ENCODE results near the gene CYP2D6.
"Not testable (repeated sequence)": the region's sequence is repeated elsewhere in the genome, so short reads cannot be mapped to it uniquely, and the experiment has no call there.

Gene CYP2D6

DNA sequence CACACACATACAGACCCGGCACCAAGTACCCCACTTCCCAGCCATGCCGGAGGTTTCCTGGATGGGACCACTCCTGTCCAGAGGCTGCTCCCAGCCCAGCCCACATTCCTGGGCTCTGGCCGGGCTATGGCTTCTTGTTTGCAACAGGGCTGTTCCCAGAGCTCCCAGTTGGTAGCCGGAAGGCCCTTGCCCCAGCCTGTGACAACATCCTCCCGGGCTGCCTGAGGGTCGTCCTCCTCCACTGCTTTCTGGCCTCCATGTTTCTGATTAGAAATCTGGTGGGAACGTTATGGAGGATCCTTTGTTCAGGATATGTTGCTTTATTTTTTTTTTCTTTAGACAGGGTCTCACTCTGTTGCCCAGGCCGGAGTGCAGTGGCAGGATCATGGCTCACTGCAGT lies 952 bp upstream of the CYP2D6 start:
- no peak for DNase-seq

DNA sequence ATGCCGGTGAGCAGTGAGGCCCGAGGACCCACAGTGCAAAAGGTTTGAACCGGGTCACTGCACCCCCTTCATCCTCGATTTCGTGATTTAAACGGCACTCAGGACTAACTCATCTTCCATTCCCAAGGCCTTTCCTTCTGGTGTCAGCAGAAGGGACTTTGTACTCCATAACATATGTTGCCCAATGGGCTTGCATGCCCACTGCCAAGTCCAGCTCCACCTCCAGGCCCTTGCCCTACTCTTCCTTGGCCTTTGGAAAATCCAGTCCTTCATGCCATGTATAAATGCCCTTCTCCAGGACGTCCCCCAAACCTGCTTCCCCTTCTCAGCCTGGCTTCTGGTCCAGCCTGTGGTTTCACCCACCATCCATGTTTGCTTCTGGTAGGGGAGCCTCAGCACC lies 428 bp downstream of the CYP2D6 start:
- H3K27ac ChIP-seq; H3K36me3 ChIP-seq; H3K4me1 ChIP-seq; H3K27me3 ChIP-seq; DNase-seq; H3K9me3 ChIP-seq; intact Hi-C loops (cut with DNase I; ENCODE audit: low total_unique reads); H3K4me3 ChIP-seq: not testable (repeated sequence)

More for the DNA sequence above, 952 bp upstream of the CYP2D6 start:
- H3K4me1 ChIP-seq, result no peaks in the 10 kb centered on the region
- H3K4me3 ChIP-seq, result no peak overlapping the region
- intact Hi-C loops (cut with DNase I; ENCODE audit: low total_unique reads), result no loop called here
- H3K27ac ChIP-seq, result no peak overlapping the region
- H3K27me3 ChIP-seq, result peaks cover 0 to 2% of the 10 kb centered on the region in 2 donors
- H3K9me3 ChIP-seq, result peaks cover 0 to 5% (median 0%) of the 10 kb centered on the region in 3 donors
- TF ChIP-seq, protein P1, sequence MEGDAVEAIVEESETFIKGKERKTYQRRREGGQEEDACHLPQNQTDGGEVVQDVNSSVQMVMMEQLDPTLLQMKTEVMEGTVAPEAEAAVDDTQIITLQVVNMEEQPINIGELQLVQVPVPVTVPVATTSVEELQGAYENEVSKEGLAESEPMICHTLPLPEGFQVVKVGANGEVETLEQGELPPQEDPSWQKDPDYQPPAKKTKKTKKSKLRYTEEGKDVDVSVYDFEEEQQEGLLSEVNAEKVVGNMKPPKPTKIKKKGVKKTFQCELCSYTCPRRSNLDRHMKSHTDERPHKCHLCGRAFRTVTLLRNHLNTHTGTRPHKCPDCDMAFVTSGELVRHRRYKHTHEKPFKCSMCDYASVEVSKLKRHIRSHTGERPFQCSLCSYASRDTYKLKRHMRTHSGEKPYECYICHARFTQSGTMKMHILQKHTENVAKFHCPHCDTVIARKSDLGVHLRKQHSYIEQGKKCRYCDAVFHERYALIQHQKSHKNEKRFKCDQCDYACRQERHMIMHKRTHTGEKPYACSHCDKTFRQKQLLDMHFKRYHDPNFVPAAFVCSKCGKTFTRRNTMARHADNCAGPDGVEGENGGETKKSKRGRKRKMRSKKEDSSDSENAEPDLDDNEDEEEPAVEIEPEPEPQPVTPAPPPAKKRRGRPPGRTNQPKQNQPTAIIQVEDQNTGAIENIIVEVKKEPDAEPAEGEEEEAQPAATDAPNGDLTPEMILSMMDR (IDR thresholded peaks at IDR 0.05), result no peak
- H3K36me3 ChIP-seq, result no peaks in the 10 kb centered on the region

DNA sequence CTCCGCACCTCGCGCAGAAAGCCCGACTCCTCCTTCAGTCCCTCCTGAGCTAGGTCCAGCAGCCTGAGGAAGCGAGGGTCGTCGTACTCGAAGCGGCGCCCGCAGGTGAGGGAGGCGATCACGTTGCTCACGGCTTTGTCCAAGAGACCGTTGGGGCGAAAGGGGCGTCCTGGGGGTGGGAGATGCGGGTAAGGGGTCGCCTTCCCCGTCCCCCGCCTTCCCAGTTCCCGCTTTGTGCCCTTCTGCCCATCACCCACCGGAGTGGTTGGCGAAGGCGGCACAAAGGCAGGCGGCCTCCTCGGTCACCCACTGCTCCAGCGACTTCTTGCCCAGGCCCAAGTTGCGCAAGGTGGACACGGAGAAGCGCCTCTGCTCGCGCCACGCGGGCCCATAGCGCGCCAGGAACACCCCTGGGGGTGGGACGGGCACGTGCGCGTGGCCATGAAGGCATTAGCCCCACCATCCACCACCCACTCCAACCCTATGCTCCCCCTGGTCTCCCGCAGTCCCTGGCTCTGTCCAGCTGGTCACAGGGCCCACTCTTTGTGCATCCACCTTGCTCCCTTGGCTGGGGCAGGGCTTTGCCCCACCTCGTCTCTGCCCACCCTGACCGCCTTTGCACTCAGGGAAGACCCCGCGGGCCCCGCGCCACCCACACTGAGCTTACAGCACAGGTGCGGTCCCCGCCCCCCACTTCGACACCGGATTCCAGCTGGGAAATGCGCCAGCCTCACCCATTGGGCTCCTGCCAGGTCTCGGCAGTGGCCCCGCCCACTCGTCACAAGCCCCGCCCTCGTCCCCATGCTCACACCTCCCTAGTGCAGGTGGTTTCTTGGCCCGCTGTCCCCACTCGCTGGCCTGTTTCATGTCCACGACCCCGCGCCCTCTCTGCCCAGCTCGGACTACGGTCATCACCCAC lies 1.6 kb downstream of the CYP2D6 start:
- H3K27me3 ChIP-seq; DNase-seq; H3K9me3 ChIP-seq; H3K27ac ChIP-seq; H3K4me1 ChIP-seq; H3K36me3 ChIP-seq; H3K4me3 ChIP-seq; intact Hi-C loops (cut with DNase I; ENCODE audit: low total_unique reads): not testable (repeated sequence)

DNA sequence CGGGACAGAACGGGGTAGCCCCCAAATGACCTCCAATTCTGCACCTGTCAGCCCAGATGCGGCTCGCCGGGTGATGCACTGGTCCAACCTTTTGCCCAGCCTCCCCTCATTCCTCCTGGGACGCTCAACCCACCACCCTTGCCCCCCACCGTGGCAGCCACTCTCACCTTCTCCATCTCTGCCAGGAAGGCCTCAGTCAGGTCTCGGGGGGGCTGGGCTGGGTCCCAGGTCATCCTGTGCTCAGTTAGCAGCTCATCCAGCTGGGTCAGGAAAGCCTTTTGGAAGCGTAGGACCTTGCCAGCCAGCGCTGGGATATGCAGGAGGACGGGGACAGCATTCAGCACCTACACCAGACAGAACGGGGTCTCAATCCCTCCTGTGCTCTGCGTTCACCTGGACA lies 2.6 kb downstream of the CYP2D6 start:
- H3K36me3 ChIP-seq; H3K27me3 ChIP-seq; H3K4me3 ChIP-seq; H3K4me1 ChIP-seq; H3K27ac ChIP-seq; H3K9me3 ChIP-seq; intact Hi-C loops (cut with DNase I; ENCODE audit: low total_unique reads); DNase-seq: not testable (repeated sequence)

DNA sequence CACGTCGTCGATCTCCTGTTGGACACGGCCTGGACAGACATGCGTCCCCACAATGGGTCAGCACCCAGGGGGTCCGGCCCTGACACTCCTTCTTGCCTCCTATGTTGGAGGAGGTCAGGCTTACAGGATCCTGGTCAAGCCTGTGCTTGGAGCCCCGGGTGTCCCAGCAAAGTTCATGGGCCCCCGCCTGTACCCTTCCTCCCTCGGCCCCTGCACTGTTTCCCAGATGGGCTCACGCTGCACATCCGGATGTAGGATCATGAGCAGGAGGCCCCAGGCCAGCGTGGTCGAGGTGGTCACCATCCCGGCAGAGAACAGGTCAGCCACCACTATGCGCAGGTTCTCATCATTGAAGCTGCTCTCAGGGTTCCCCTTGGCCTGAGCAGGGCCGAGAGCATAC lies 3.0 kb downstream of the CYP2D6 start:
- H3K9me3 ChIP-seq, result no peaks in the 10 kb centered on the region
- H3K27ac ChIP-seq, result no peak overlapping the region
- H3K4me3 ChIP-seq, result no peak overlapping the region
- TF ChIP-seq, protein P1 (IDR thresholded peaks at IDR 0.05), result no peak
- no peaks in the 10 kb centered on the region for H3K27me3 ChIP-seq
- no peak for DNase-seq
- no peaks in the 10 kb centered on the region for H3K4me1 ChIP-seq
- H3K36me3 ChIP-seq, result no peaks in the 10 kb centered on the region
- intact Hi-C loops (cut with DNase I; ENCODE audit: low total_unique reads), result no loop called here

DNA sequence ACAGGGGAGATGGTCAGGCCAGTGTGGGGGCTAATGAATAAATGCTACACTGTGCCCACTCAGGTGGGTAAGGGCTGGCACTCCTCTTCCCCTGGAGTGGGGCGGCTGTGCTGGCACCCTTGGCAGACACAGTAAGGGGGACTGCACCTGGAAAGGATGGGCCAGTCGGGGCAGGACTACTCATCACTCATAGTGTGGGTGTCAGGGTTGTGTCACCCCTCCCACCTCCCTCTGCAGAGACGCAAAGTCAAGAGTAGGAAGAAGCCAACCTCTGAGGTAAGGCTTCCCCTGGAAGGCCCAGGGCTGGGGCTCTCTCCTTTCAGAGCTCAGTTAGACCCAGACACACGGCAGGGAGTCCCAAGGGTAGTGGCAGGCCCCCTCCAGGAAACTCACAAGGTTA lies 7.1 kb downstream of the CYP2D6 start:
- H3K4me3 ChIP-seq; intact Hi-C loops (cut with DNase I; ENCODE audit: low total_unique reads); H3K36me3 ChIP-seq; H3K27me3 ChIP-seq; H3K27ac ChIP-seq; H3K4me1 ChIP-seq; H3K9me3 ChIP-seq; DNase-seq: not testable (repeated sequence)

DNA sequence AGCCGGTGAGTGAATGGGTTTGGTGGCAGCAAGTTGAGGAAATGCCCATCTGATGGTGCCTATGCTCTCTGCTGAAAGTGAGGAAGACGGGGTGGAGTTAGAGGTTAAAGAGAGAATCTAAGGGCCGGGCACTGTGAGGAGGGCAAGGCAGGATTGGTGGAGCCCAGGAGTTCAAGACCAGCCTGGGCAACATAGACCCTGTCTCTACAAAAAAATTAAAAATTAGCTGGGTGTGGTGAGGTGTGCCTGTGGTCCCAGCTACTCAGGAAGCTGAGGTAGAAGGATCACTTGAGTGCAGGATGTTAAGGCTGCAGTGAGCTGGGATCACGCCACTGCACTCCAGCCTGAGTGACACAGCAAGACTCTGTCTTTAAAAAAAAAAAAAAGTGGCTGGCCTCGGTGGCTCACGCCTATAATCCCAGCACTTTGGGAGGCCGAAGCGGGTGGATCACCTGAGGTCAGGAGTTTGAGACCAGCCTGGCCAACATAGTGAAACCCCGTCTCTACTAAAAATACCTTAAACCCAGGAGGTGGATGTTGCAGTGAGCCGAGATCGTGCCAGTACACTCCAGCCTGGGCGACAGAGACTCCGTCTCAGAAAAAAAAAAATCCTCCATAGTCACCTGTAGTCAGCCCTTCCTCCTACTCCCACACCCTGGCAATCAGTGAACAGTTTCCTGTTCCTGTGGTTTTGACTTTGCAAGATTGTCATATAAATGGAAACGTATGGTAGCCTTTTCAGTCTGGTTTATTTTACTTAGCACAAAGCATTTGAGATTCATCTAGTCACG lies 10.2 kb downstream of the CYP2D6 start:
- H3K27me3 ChIP-seq; H3K36me3 ChIP-seq; intact Hi-C loops (cut with DNase I; ENCODE audit: low total_unique reads); H3K27ac ChIP-seq; H3K4me3 ChIP-seq; H3K9me3 ChIP-seq; H3K4me1 ChIP-seq; DNase-seq: not testable (repeated sequence)

DNA sequence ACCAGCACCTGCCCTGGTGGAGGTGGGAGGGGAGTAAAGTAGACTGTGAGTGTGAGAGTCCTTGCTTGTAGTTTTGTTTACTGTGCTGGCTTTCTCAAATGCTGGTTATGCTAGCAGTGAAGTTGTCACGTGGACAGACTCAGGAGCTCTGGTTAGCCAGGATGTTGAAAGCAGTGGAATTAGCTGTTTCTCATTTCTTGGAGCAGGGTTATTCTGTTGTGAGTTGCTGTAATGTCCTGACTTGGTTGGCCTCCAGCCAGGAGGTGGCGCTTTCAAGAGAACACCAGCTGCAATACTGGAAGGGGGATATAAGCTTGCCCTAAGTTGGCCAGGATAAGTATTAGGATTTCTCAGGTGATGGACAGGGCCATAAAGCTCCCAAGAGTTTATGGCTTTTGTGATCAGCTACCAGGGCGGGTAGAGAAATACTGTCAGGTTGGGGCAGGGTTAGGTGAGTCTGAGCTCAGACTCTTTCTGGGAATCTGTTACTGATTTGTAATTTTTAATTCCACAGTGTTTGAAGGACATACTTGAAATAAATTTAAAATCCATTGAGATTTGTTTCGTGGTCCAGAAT lies 13.7 kb downstream of the CYP2D6 start:
- DNase-seq, result no peak
- H3K4me1 ChIP-seq, result no peaks in the 10 kb centered on the region
- intact Hi-C loops (cut with DNase I; ENCODE audit: low total_unique reads), result no loop called here
- peaks cover 0 to 9% (median 2%) of the 10 kb centered on the region in 3 donors for H3K9me3 ChIP-seq
- no peaks in the 10 kb centered on the region for H3K27me3 ChIP-seq
- TF ChIP-seq, protein P1 (IDR thresholded peaks at IDR 0.05), result no peak
- peaks cover 0 to 9% (median 0%) of the 10 kb centered on the region in 3 donors for H3K36me3 ChIP-seq
- no peak overlapping the region for H3K4me3 ChIP-seq
- no peak overlapping the region for H3K27ac ChIP-seq

DNA sequence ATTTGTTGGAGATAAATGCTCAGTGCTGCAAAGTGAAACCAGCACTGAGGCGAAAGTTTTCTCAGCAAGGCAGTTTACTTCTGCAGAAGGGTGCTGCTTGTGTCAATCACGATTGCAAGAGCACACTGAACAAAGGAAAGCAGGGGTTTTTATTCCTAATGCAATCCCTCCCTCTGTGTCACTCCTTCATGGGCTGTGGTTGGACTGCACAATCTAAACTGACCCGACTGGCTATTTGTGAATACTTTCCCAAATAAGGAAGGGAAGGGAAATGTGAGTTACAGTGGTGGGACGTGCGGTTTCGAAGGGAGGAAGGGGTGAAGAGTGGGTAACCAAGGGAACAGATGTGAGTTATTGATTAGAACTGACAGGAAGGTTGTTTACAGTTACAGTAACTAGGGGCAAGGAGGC lies 15.2 kb downstream of the CYP2D6 start:
- DNase-seq; H3K27me3 ChIP-seq; H3K36me3 ChIP-seq; H3K4me1 ChIP-seq; intact Hi-C loops (cut with DNase I; ENCODE audit: low total_unique reads); H3K9me3 ChIP-seq; H3K27ac ChIP-seq; H3K4me3 ChIP-seq: not testable (repeated sequence)

Measured in tibial artery (tissue), 4 donors.